T-cell (primary cell): ENCODE data around the gene GNPNAT1. TPM values are rescaled to one million over a fixed set of nuclear protein-coding genes. Genes with fewer than 3 reads are reported as not detected.
"Not testable (repeated sequence)": the region's sequence is repeated elsewhere in the genome, so short reads cannot be mapped to it uniquely, and the experiment has no call there.

ENCODE experiments used
- ATAC-seq, 4 experiments: fragments of 200-7000 bp in 3 of 4; fragments of 150-1000 bp in 1 of 4; cut with Tn5 transposase; replicated peaks in 1 of 4; 1 replicate in 3 of 4; 2 replicates in 1 of 4; pipeline ENCODE4 v1.10.0; 2021; ENCODE audit warnings: moderate library complexity in 3 of 4, mild to moderate bottlenecking in 2 of 4, moderate number of reproducible peaks in 1 of 4
- CTCF ChIA-PET, 2 donors: fragments of 300-600 bp; sonication (Branson Sonifier 250); formaldehyde crosslinking; loops; one replicate each; lab custom pipeline; 2022; ENCODE audit warnings: antibody characterized with exemption in 2 of 2; lab: Charles Lee
- POLR2A ChIA-PET, 2 donors: fragments of 300-600 bp; sonication (Branson Sonifier 250); formaldehyde crosslinking; loops; one replicate each; lab custom pipeline; 2022; ENCODE audit warnings: antibody characterized with exemption in 2 of 2; lab: Charles Lee
- DNase-seq, 35 experiments: peaks; one replicate each; pipeline versions ENCODE4 v3.0.0 to v3.0.0-alpha.2; 2013 to 2023
- H3K27ac ChIP-seq: one replicate; pipeline ENCODE4 v1.5.1; 2013; ENCODE audit warnings: low read length
- H3K27me3 ChIP-seq, 2 experiments: replicated peaks in 1 of 2; 1 replicate in 1 of 2; 2 replicates in 1 of 2; pipeline versions ENCODE4 v1.6.1 to v1.7.0; 2013; ENCODE audit warnings: low read length in 1 of 2, mixed read lengths in 1 of 2; ENCODE audit not compliant: control insufficient read depth in 2 of 2, insufficient read depth in 2 of 2; ENCODE audit errors: extremely low read depth in 1 of 2
- H3K36me3 ChIP-seq, 2 donors: 1 replicate in 1 of 2; 2 replicates in 1 of 2; pipeline versions ENCODE4 v1.6.1 to v1.7.0; 2013; ENCODE audit warnings: low read length in 1 of 2; ENCODE audit not compliant: control insufficient read depth in 2 of 2, insufficient read depth in 1 of 2; ENCODE audit errors: extremely low read depth in 1 of 2
- H3K4me1 ChIP-seq, 2 experiments: 1 replicate in 1 of 2; 2 replicates in 1 of 2; pipeline versions ENCODE4 v1.6.1 to v1.7.0; 2013; ENCODE audit warnings: low read length in 2 of 2, mixed read lengths in 1 of 2; ENCODE audit not compliant: insufficient read depth in 2 of 2, control insufficient read depth in 1 of 2; ENCODE audit errors: extremely low read depth in 1 of 2
- H3K4me3 ChIP-seq, 2 donors: 1 replicate in 1 of 2; 2 replicates in 1 of 2; pipeline versions ENCODE4 v1.5.1 to v1.7.0; 2013; ENCODE audit warnings: mild to moderate bottlenecking in 2 of 2, low read length in 1 of 2, moderate library complexity in 1 of 2; ENCODE audit not compliant: control insufficient read depth in 1 of 2; ENCODE audit errors: extremely low read depth in 1 of 2
- H3K9me3 ChIP-seq: 2 replicates; pipeline ENCODE4 v1.7.0; 2013
- H3K27ac Mint-ChIP-seq, 2 donors: one replicate each; pipeline ENCODE4 v1.8.0; 2020 to 2021; ENCODE audit warnings: mild to moderate bottlenecking in 2 of 2, mixed read lengths in 2 of 2
- H3K27me3 Mint-ChIP-seq, 2 donors: one replicate each; pipeline ENCODE4 v1.8.0; 2021 to 2022; ENCODE audit warnings: mixed read lengths in 2 of 2
- H3K36me3 Mint-ChIP-seq: one replicate; pipeline ENCODE4 v1.8.0; 2021; ENCODE audit warnings: mixed read lengths
- H3K4me1 Mint-ChIP-seq, 3 donors: one replicate each; pipeline ENCODE4 v1.8.0; 2020 to 2022; ENCODE audit warnings: mixed read lengths in 3 of 3, mild to moderate bottlenecking in 1 of 3
- H3K4me3 Mint-ChIP-seq, 3 donors: one replicate each; pipeline ENCODE4 v1.8.0; 2020 to 2022; ENCODE audit warnings: mild to moderate bottlenecking in 3 of 3, mixed read lengths in 3 of 3, moderate library complexity in 3 of 3
- H3K9me3 Mint-ChIP-seq, 3 donors: one replicate each; pipeline ENCODE4 v1.8.0; 2020 to 2022; ENCODE audit warnings: mixed read lengths in 3 of 3
- WGBS: methylation state at CpG from one replicate; pipeline ENCODE4 v1.1.5; 2013; ENCODE audit warnings: missing lambda C conversion rate; ENCODE audit not compliant: insufficient coverage; 5-methylcytosine and 5-hydroxymethylcytosine counted together
- total RNA-seq, 35 experiments: library from RNA in 6 of 35; stranded (reverse) in 6 of 35; fragments of 120-200 nt in 1 of 35; gene quantifications; one replicate each; pipeline versions ENCODE4 v1.2.1 to v1.2.4 and lab custom pipeline; 2013 to 2026

The GNPNAT1 gene
- total RNA-seq, 5 donors from 2014 or later (not counting 1 experiment from before 2014, with no cell fraction given), result 6.9 to 10.7 (median 8.9) TPM

- no peak overlapping the region for H3K4me3 Mint-ChIP-seq
- peak overlapping the region; percentile 23 to 60 for H3K27ac Mint-ChIP-seq
- no peaks in the 10 kb centered on the region for H3K9me3 Mint-ChIP-seq
- WGBS, result 100% methylated on average over 1 of the region's 3 CpGs
- Histone ChIP-seq H3K9me3 (no peaks in the 10 kb centered on the region), H3K27ac (no peak overlapping the region), H3K36me3 (peaks cover 4 to 59% of the 10 kb centered on the region in 2 donors), H3K27me3 (no peaks in the 10 kb centered on the region), H3K4me3 (no peak overlapping the region), H3K4me1 (peaks cover 0 to 3% of the 10 kb centered on the region in 2 experiments)
- ChIA-PET POLR2A (no interaction called here), CTCF (interaction anchor here in 1 of 2 donors (0.6 kb wide), 1 partner anchor 99 kb away, joined by 3 read pairs; no protein-coding TSS in a partner anchor)
- peaks cover 52% of the 10 kb centered on the region for H3K36me3 Mint-ChIP-seq
- H3K27me3 Mint-ChIP-seq, result no peaks in the 10 kb centered on the region
- no peak for ATAC-seq
- H3K4me1 Mint-ChIP-seq, result peaks cover 24 to 35% (median 31%) of the 10 kb centered on the region in 3 donors
- no peak for DNase-seq
Observed at GRCh38 chr14:52767058-52767833, 24.2 kb downstream of the GNPNAT1 start.

- WGBS, result 94% methylated on average over 4 of the region's 4 CpGs
- not testable (repeated sequence) for H3K27me3 Mint-ChIP-seq, H3K27ac ChIP-seq, H3K9me3 ChIP-seq, H3K4me3 ChIP-seq, H3K4me1 ChIP-seq, ATAC-seq, H3K27me3 ChIP-seq, H3K4me3 Mint-ChIP-seq, DNase-seq, H3K9me3 Mint-ChIP-seq
- CTCF ChIA-PET, result interaction anchor here (0.6 to 0.7 kb wide), 3 partner anchors 21 to 1529 kb away, joined by 3 read pairs; no protein-coding TSS in a partner anchor
- Mint-ChIP-seq H3K27ac (peak overlapping the region; percentile 68 to 80), H3K4me1 (peaks cover 16 to 25% (median 23%) of the 10 kb centered on the region in 3 donors), H3K36me3 (peaks cover 33% of the 10 kb centered on the region)
- POLR2A ChIA-PET, result interaction anchor here in 1 of 2 donors (0.8 kb wide), 1 partner anchor 268 kb away, joined by 3 read pairs; no protein-coding TSS in a partner anchor
- peaks cover 4 to 47% of the 10 kb centered on the region in 2 donors for H3K36me3 ChIP-seq
Observed at GRCh38 chr14:52762923-52763322, 28.5 kb downstream of the GNPNAT1 start.

- Histone ChIP-seq H3K27ac (no peak overlapping the region), H3K4me3 (no peak overlapping the region), H3K36me3 (peaks cover 0 to 25% of the 10 kb centered on the region in 2 donors), H3K9me3 (no peaks in the 10 kb centered on the region), H3K4me1 (peaks cover 0 to 3% of the 10 kb centered on the region in 2 experiments), H3K27me3 (no peaks in the 10 kb centered on the region)
- CTCF ChIA-PET, result no interaction called here
- WGBS, result no CpG with 5 or more reads among the region's 1 CpG
- ATAC-seq, result no peak
- no peak for DNase-seq
- Mint-ChIP-seq H3K4me1 (peaks cover 15 to 22% (median 17%) of the 10 kb centered on the region in 3 donors), H3K27me3 (no peaks in the 10 kb centered on the region), H3K36me3 (peaks cover 13% of the 10 kb centered on the region), H3K27ac (no peak overlapping the region), H3K9me3 (no peaks in the 10 kb centered on the region), H3K4me3 (no peak overlapping the region)
- POLR2A ChIA-PET, result interaction anchor here (0.5 to 0.6 kb wide), 2 partner anchors 19 to 23 kb away, joined by 3 to 5 read pairs; no protein-coding TSS in a partner anchor
Observed at GRCh38 chr14:52759145-52759544, 32.3 kb downstream of the GNPNAT1 start.

GRCh38 chr14:52755607-52756316 lies 35.6 kb downstream of the GNPNAT1 start:
- DNase-seq (no peak), ATAC-seq (no peak)
- H3K9me3 ChIP-seq, result no peaks in the 10 kb centered on the region
- H3K27ac ChIP-seq, result no peak overlapping the region
- Mint-ChIP-seq H3K4me3 (no peak overlapping the region), H3K9me3 (no peaks in the 10 kb centered on the region), H3K27me3 (no peaks in the 10 kb centered on the region), H3K36me3 (peaks cover 6% of the 10 kb centered on the region), H3K4me1 (peaks cover 3 to 5% (median 5%) of the 10 kb centered on the region in 3 donors), H3K27ac (peak overlapping the region in 1 of 2 donors; percentile 22)
- peaks cover 0 to 23% of the 10 kb centered on the region in 2 donors for H3K36me3 ChIP-seq
- ChIA-PET POLR2A (interaction anchor here (0.6 to 0.9 kb wide), 8 partner anchors 12 to 583 kb away, joined by 3 to 10 read pairs (median 5); partner anchors contain the start of gene GNPNAT1 (in 1 of the 2)), CTCF (interaction anchor here (0.6 to 0.7 kb wide), 7 partner anchors 12 to 1147 kb away, joined by 3 to 5 read pairs (median 3); no protein-coding TSS in a partner anchor)
- H3K4me3 ChIP-seq, result no peak overlapping the region
- no CpG with 5 or more reads among the region's 5 CpGs for WGBS
- H3K27me3 ChIP-seq, result no peaks in the 10 kb centered on the region
- H3K4me1 ChIP-seq, result no peaks in the 10 kb centered on the region

GRCh38 chr14:52748647-52749292 lies 42.6 kb downstream of the GNPNAT1 start:
- Histone ChIP-seq H3K9me3 (no peaks in the 10 kb centered on the region), H3K27ac (no peak overlapping the region), H3K4me1 (peaks cover 9 to 11% of the 10 kb centered on the region in 2 experiments), H3K36me3 (peaks cover 0 to 46% of the 10 kb centered on the region in 2 donors), H3K4me3 (no peak overlapping the region), H3K27me3 (no peaks in the 10 kb centered on the region)
- 97% methylated on average over 3 of the region's 8 CpGs for WGBS
- Mint-ChIP-seq H3K9me3 (no peaks in the 10 kb centered on the region), H3K27me3 (no peaks in the 10 kb centered on the region), H3K4me3 (no peak overlapping the region), H3K4me1 (peaks cover 15 to 41% (median 40%) of the 10 kb centered on the region in 3 donors), H3K36me3 (peaks cover 36% of the 10 kb centered on the region), H3K27ac (no peak overlapping the region)
- POLR2A ChIA-PET, result no interaction called here
- DNase-seq (no peak), ATAC-seq (no peak)
- CTCF ChIA-PET, result no interaction called here
